ENCODE data around the gene MRPL55. TPM values are rescaled to one million over a fixed set of nuclear protein-coding genes. Genes with fewer than 3 reads are reported as not detected.

Gene MRPL55
- total RNA-seq, 1 donor: 51.4 TPM

DNA sequence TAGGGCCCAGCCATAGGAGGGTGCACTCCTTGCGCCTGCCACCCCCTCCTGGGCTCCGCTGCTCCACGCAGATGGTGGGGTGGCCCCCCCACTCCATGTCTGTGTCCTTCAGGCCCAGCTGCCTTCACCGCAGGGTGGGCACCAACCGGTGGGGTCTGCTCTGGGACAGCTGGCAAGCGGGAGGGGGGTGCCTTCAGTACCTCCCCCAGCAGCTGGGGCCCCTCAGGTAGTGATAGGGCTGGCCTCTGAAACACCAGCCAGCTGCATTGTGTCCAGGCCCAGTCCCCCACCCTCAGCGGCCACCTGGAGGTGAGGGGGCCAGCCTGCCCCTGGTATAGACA lies 41.0 kb upstream of the MRPL55 start:
- peak; percentile 90 for DNase-seq (ENCODE audit: insufficient read length, low spot score, missing footprints)
- TF ChIP-seq, protein P1, sequence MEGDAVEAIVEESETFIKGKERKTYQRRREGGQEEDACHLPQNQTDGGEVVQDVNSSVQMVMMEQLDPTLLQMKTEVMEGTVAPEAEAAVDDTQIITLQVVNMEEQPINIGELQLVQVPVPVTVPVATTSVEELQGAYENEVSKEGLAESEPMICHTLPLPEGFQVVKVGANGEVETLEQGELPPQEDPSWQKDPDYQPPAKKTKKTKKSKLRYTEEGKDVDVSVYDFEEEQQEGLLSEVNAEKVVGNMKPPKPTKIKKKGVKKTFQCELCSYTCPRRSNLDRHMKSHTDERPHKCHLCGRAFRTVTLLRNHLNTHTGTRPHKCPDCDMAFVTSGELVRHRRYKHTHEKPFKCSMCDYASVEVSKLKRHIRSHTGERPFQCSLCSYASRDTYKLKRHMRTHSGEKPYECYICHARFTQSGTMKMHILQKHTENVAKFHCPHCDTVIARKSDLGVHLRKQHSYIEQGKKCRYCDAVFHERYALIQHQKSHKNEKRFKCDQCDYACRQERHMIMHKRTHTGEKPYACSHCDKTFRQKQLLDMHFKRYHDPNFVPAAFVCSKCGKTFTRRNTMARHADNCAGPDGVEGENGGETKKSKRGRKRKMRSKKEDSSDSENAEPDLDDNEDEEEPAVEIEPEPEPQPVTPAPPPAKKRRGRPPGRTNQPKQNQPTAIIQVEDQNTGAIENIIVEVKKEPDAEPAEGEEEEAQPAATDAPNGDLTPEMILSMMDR (IDR thresholded peaks at IDR 0.05; ENCODE audit: extremely low read depth, low read depth, low read length): no peak
- no peak overlapping the region for H3K4me2 ChIP-seq (ENCODE audit: insufficient read depth, low read length)
- peaks cover 45% of the 10 kb centered on the region for H4K20me1 ChIP-seq (ENCODE audit: insufficient read depth, low read length)
- H3K9me3 ChIP-seq (ENCODE audit: low read depth, low read length): no peaks in the 10 kb centered on the region
- H3K27me3 ChIP-seq (ENCODE audit: insufficient read depth, low read length): no peaks in the 10 kb centered on the region
- H2AFZ ChIP-seq (ENCODE audit: low read length): no peak overlapping the region
- peaks cover 19% of the 10 kb centered on the region for H3K4me1 ChIP-seq (ENCODE audit: insufficient read depth, low read length)
- peaks cover 57% of the 10 kb centered on the region for H3K79me2 ChIP-seq (ENCODE audit: insufficient read depth, low read length)
- no peak overlapping the region for H3K4me3 ChIP-seq (ENCODE audit: insufficient read depth, low read length)
- H3K27ac ChIP-seq (ENCODE audit: low read depth, low read length): peak overlapping the region; percentile 37
- peaks cover 4% of the 10 kb centered on the region for H3K36me3 ChIP-seq (ENCODE audit: insufficient read depth, low read length)

DNA sequence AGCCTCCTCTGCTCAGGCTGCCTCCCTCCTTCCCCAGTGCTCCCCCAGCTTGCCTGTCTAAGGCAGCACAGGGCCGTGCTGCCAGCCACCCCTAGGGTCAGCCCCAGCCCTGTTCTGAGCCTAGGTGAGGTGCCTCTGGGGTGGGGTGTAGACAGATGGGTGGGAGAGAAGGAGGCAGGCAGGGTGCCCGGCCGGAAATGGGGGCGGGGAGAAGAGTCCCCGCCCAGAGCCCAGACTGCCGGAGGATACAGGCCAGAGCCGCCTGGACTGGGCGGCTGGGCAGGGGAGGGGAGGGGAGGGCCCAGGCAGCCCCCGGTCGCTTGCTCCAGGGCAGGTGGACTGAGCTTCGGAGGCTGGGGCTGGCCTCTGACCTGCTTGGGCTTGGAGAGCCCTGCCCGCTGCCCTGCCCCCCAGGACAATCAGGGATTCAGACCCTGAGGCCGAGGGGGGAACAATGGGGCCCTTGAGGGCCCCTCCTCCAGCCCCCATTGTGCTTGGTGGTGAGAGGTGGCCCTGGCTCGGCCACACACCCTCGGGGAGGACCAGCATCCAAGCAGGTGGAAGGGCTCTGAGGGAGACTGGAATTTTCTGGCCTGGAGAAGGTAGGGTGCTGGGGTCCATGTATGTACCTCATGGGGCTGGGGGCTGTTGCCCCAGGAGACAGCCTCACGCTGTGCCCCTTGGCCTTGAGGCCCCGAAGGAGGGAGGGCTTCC lies 40.5 kb upstream of the MRPL55 start, which contains the start of gene GJC2:
GJC2 (plus strand) TSS at position 525 of the 714 bp plus-strand sequence. CDS start 7,829 bp downstream, outside the sequence.
- H3K36me3 ChIP-seq (ENCODE audit: insufficient read depth, low read length): peaks cover 4% of the 10 kb centered on the region
- H4K20me1 ChIP-seq (ENCODE audit: insufficient read depth, low read length): peaks cover 45% of the 10 kb centered on the region
- H3K27ac ChIP-seq (ENCODE audit: low read depth, low read length): peak within 1 kb of the TSS; percentile 37
- H3K4me3 ChIP-seq (ENCODE audit: insufficient read depth, low read length): no peak within 1 kb of the TSS
- DNase-seq (ENCODE audit: insufficient read length, low spot score, missing footprints): peak; percentile 94
- no peaks in the 10 kb centered on the region for H3K27me3 ChIP-seq (ENCODE audit: insufficient read depth, low read length)
- H3K79me2 ChIP-seq (ENCODE audit: insufficient read depth, low read length): peaks cover 63% of the 10 kb centered on the region
- H3K4me2 ChIP-seq (ENCODE audit: insufficient read depth, low read length): peak within 1 kb of the TSS; percentile 4
- H3K4me1 ChIP-seq (ENCODE audit: insufficient read depth, low read length): peaks cover 19% of the 10 kb centered on the region
- TF ChIP-seq, protein P1 (IDR thresholded peaks at IDR 0.05; ENCODE audit: extremely low read depth, low read depth, low read length): no peak
- no peak within 1 kb of the TSS for H2AFZ ChIP-seq (ENCODE audit: low read length)
- H3K9me3 ChIP-seq (ENCODE audit: low read depth, low read length): no peaks in the 10 kb centered on the region

DNA sequence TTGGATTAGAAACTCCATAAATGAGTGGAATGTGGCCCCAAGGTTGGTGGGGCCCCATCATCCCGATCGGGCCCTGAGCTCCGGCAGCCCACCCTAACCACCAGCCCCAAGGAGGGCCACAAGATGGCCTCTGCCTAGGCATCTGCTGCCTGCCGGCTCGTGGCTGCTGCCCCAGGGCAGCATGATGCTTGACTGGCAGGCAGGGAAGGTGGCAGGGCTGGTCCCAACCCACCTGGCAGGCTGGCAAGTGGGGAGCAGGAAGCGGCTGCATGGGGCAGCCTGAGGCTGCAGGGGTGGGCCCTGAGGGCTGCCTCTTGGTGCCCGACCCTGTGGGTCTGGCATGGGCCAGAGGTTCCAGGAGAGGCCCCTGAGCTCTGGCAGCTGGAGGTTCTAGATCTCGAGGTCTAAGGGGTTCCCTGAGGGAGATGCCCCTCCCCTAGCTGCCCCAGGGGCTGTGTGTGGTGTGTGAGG lies 39.9 kb upstream of the MRPL55 start:
- H3K27me3 ChIP-seq (ENCODE audit: insufficient read depth, low read length): no peaks in the 10 kb centered on the region
- H3K9me3 ChIP-seq (ENCODE audit: low read depth, low read length): no peaks in the 10 kb centered on the region
- H2AFZ ChIP-seq (ENCODE audit: low read length): no peak overlapping the region
- H3K79me2 ChIP-seq (ENCODE audit: insufficient read depth, low read length): peaks cover 69% of the 10 kb centered on the region
- no peak overlapping the region for H3K27ac ChIP-seq (ENCODE audit: low read depth, low read length)
- H3K4me2 ChIP-seq (ENCODE audit: insufficient read depth, low read length): no peak overlapping the region
- H3K4me3 ChIP-seq (ENCODE audit: insufficient read depth, low read length): no peak overlapping the region
- TF ChIP-seq, protein P1 (IDR thresholded peaks at IDR 0.05; ENCODE audit: extremely low read depth, low read depth, low read length): no peak
- DNase-seq (ENCODE audit: insufficient read length, low spot score, missing footprints): peak; percentile 77
- peaks cover 48% of the 10 kb centered on the region for H4K20me1 ChIP-seq (ENCODE audit: insufficient read depth, low read length)
- H3K4me1 ChIP-seq (ENCODE audit: insufficient read depth, low read length): peaks cover 19% of the 10 kb centered on the region
- H3K36me3 ChIP-seq (ENCODE audit: insufficient read depth, low read length): peaks cover 4% of the 10 kb centered on the region

DNA sequence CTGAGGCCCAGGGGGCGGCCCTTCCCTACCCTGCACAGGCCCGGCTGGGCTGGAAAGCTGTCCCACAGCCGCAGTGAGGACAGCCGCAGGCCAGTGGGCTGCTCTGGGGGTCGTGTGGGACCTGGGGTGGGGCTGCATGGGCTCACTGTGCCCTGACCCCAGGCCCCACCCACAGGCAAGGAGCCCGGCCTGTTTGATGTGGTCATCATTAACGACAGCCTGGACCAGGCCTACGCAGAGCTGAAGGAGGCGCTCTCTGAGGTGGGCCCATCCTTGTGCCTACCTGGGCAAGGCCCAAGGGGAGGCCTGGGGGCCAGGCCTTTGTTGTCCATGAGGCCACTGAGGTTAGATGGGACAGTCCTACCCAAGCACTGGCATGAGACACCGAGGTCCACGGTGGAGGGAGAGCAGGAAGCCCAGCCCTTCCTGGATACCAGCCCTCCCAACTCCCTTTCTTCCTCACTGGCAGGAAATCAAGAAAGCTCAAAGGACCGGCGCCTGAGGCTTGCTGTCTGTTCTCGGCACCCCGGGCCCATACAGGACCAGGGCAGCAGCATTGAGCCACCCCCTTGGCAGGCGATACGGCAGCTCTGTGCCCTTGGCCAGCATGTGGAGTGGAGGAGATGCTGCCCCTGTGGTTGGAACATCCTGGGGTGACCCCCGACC lies 39.2 kb upstream of the MRPL55 start:
- peaks cover 75% of the 10 kb centered on the region for H3K79me2 ChIP-seq (ENCODE audit: insufficient read depth, low read length)
- TF ChIP-seq, protein P1 (IDR thresholded peaks at IDR 0.05; ENCODE audit: extremely low read depth, low read depth, low read length): no peak
- H3K4me3 ChIP-seq (ENCODE audit: insufficient read depth, low read length): no peak overlapping the region
- H3K4me2 ChIP-seq (ENCODE audit: insufficient read depth, low read length): no peak overlapping the region
- peaks cover 4% of the 10 kb centered on the region for H3K36me3 ChIP-seq (ENCODE audit: insufficient read depth, low read length)
- no peak overlapping the region for H3K27ac ChIP-seq (ENCODE audit: low read depth, low read length)
- H3K27me3 ChIP-seq (ENCODE audit: insufficient read depth, low read length): no peaks in the 10 kb centered on the region
- peak; percentile 75 for DNase-seq (ENCODE audit: insufficient read length, low spot score, missing footprints)
- H4K20me1 ChIP-seq (ENCODE audit: insufficient read depth, low read length): peaks cover 54% of the 10 kb centered on the region
- H2AFZ ChIP-seq (ENCODE audit: low read length): no peak overlapping the region
- peaks cover 19% of the 10 kb centered on the region for H3K4me1 ChIP-seq (ENCODE audit: insufficient read depth, low read length)
- no peaks in the 10 kb centered on the region for H3K9me3 ChIP-seq (ENCODE audit: low read depth, low read length)

All from osteoblast (primary cell).